Gastroesophageal sphincter (tissue), 4 donors: Measurements from ENCODE around the gene TMEM150B. TPM values are rescaled to one million over a fixed set of nuclear protein-coding genes. Genes with fewer than 3 reads are reported as not detected.

Experiments
- ATAC-seq: fragments of 150-250 bp; one replicate; pipeline ENCODE4 v1.9.1; 2016; ENCODE audit warnings: mild to moderate bottlenecking, moderate library complexity
- H3K27ac ChIP-seq, 4 donors: fragments of 200-600 bp; sonication (generic) in 3 of 4; 1 replicate in 3 of 4; 2 replicates in 1 of 4; pipeline ENCODE4 v1.5.1; 2016 to 2019
- H3K27me3 ChIP-seq: fragments of 200-600 bp; sonication (generic); one replicate; pipeline ENCODE4 v1.5.1; 2019
- H3K36me3 ChIP-seq, 2 donors: fragments of 200-600 bp; sonication (generic); one replicate each; pipeline ENCODE4 v1.5.1; 2019; ENCODE audit warnings: control low read depth in 1 of 2
- H3K4me1 ChIP-seq, 3 donors: fragments of 200-600 bp; sonication (generic); 1 replicate in 2 of 3; 2 replicates in 1 of 3; pipeline ENCODE4 v1.5.1; 2016 to 2019; ENCODE audit warnings: control low read depth in 2 of 3
- H3K4me3 ChIP-seq, 2 donors: fragments of 200-600 bp; sonication (generic); one replicate each; pipeline ENCODE4 v1.5.1; 2019; ENCODE audit warnings: mild to moderate bottlenecking in 1 of 2, moderate library complexity in 1 of 2
- H3K9me3 ChIP-seq, 3 donors: fragments of 200-600 bp; sonication (generic); one replicate each; pipeline ENCODE4 v1.5.1; 2017 to 2019; ENCODE audit warnings: control low read depth in 2 of 3
- CTCF ChIP-seq, 4 experiments: fragments of 200-600 bp in 2 of 4; fragments of 450-650 bp in 2 of 4; sonication (generic) in 1 of 4; IDR thresholded peaks; one replicate each; pipeline ENCODE4 v1.5.1; 2017 to 2019; ENCODE audit warnings: antibody characterized with exemption in 4 of 4, mild to moderate bottlenecking in 2 of 4, moderate library complexity in 2 of 4
- EP300 ChIP-seq: sonication (generic); formaldehyde crosslinking; IDR thresholded peaks from one replicate; pipeline ENCODE4 v1.6.1; 2017; ENCODE audit warnings: antibody characterized with exemption, mild to moderate bottlenecking
- POLR2A ChIP-seq, 2 donors: fragments of 450-650 bp; IDR thresholded peaks; one replicate each; pipeline ENCODE4 v1.6.1; 2017; ENCODE audit warnings: antibody characterized with exemption in 2 of 2, mild to moderate bottlenecking in 2 of 2, moderate library complexity in 1 of 2
- POLR2AphosphoS5 ChIP-seq: sonication (generic); formaldehyde crosslinking; IDR thresholded peaks from one replicate; pipeline ENCODE4 v1.6.1; 2017; ENCODE audit warnings: antibody characterized with exemption
- WGBS, 2 donors: methylation state at CpG; one replicate each; pipeline ENCODE4 v1.1.5; 2018; ENCODE audit warnings: low coverage in 1 of 2; 5-methylcytosine and 5-hydroxymethylcytosine counted together
- total RNA-seq, 4 donors: library from RNA; depleted of rRNA; stranded (reverse); fragments of >200 nt; gene quantifications; one replicate each; pipeline ENCODE4 v1.1.0, GENCODE V29; 2016

The TMEM150B gene
- total RNA-seq, 4 donors from 2014 or later: 2.2 to 12.4 (median 3.3) TPM; not detected in 1

- TF ChIP-seq POLR2A (IDR thresholded peaks at IDR 0.05) (no peak), POLR2AphosphoS5 (no peak), EP300 (no peak), CTCF (IDR thresholded peaks at IDR 0.05) (no peak)
- no peak overlapping the region for H3K4me3 ChIP-seq
- no peaks in the 10 kb centered on the region for H3K36me3 ChIP-seq
- H3K4me1 ChIP-seq: peaks cover 0 to 21% (median 10%) of the 10 kb centered on the region in 3 donors
- H3K27ac ChIP-seq: no peak overlapping the region
- 90% methylated on average over 2 of the region's 3 CpGs; no CpG with 5 or more reads in 1 of the 2 donors for WGBS, 2 donors
- peaks cover 85% of the 10 kb centered on the region for H3K27me3 ChIP-seq
- H3K9me3 ChIP-seq: no peaks in the 10 kb centered on the region
- ATAC-seq: no peak
Observed at GRCh38 chr19:55366790-55367189, 41.6 kb upstream of the TMEM150B start.

GRCh38 chr19:55365964-55366363 is 40.8 kb upstream of the TMEM150B start:
- H3K27me3 ChIP-seq: peaks cover 85% of the 10 kb centered on the region
- no peak overlapping the region for H3K4me3 ChIP-seq
- TF ChIP-seq CTCF (IDR thresholded peaks at IDR 0.05) (no peak), POLR2A (IDR thresholded peaks at IDR 0.05) (no peak), POLR2AphosphoS5 (no peak), EP300 (no peak)
- no peak for ATAC-seq
- no peaks in the 10 kb centered on the region for H3K36me3 ChIP-seq
- peaks cover 0 to 21% (median 10%) of the 10 kb centered on the region in 3 donors for H3K4me1 ChIP-seq
- H3K9me3 ChIP-seq: no peaks in the 10 kb centered on the region
- H3K27ac ChIP-seq: no peak overlapping the region
- 71 to 86% methylated on average over 6 of the region's 19 CpGs for WGBS, 2 donors

GRCh38 chr19:55365245-55365644 is 40.1 kb upstream of the TMEM150B start:
- Histone ChIP-seq H3K9me3 (no peaks in the 10 kb centered on the region), H3K27ac (no peak overlapping the region), H3K36me3 (no peaks in the 10 kb centered on the region), H3K4me1 (peaks cover 0 to 18% (median 9%) of the 10 kb centered on the region in 3 donors), H3K27me3 (peaks cover 84% of the 10 kb centered on the region), H3K4me3 (no peak overlapping the region)
- ATAC-seq: no peak
- 78 to 96% methylated on average over 5 to 7 of the region's 8 CpGs for WGBS, 2 donors
- no peak for TF ChIP-seq EP300
- no peak for TF ChIP-seq POLR2A (IDR thresholded peaks at IDR 0.05)
- TF ChIP-seq POLR2AphosphoS5: no peak

GRCh38 chr19:55362990-55363716 is 38.0 kb upstream of the TMEM150B start, which contains the start of gene GARIN5B:
TSS of gene GARIN5B (minus strand) at chr19:55363260. CDS start at chr19:55363066, 194 bp downstream.
- 50% methylated on average over 2 of the region's 27 CpGs; no CpG with 5 or more reads in 1 of the 2 donors for WGBS, 2 donors
- no peak for ATAC-seq
- Histone ChIP-seq H3K9me3 (no peaks in the 10 kb centered on the region), H3K27ac (no peak within 1 kb of the TSS), H3K36me3 (no peaks in the 10 kb centered on the region), H3K4me3 (no peak within 1 kb of the TSS), H3K27me3 (peaks cover 75% of the 10 kb centered on the region), H3K4me1 (no peaks in the 10 kb centered on the region)
- TF ChIP-seq CTCF (IDR thresholded peaks at IDR 0.05) (no peak), EP300 (no peak), POLR2A (IDR thresholded peaks at IDR 0.05) (no peak), POLR2AphosphoS5 (no peak)

GRCh38 chr19:55362174-55362989 is 37.2 kb upstream of the TMEM150B start:
- 33 to 68% methylated on average over 1 to 4 of the region's 38 CpGs for WGBS, 2 donors
- peaks cover 72% of the 10 kb centered on the region for H3K27me3 ChIP-seq

More at GRCh38 chr19:55362174-55362989, 37.2 kb upstream of the TMEM150B start:
- TF ChIP-seq EP300 (no peak), CTCF (IDR thresholded peaks at IDR 0.05) (no peak), POLR2AphosphoS5 (no peak), POLR2A (IDR thresholded peaks at IDR 0.05) (no peak)
- no peaks in the 10 kb centered on the region for H3K4me1 ChIP-seq
- no peaks in the 10 kb centered on the region for H3K36me3 ChIP-seq
- H3K4me3 ChIP-seq: no peak overlapping the region
- no peak overlapping the region for H3K27ac ChIP-seq
- no peak for ATAC-seq
- no peaks in the 10 kb centered on the region for H3K9me3 ChIP-seq
